HepG2 (cell line): ENCODE measurements around the gene ISCA2. TPM values are rescaled to one million over a fixed set of nuclear protein-coding genes. Genes with fewer than 3 reads are reported as not detected.

Source experiments
- ATAC-seq: fragments of 200-7000 bp; cut with Tn5 transposase; 3 replicates; pipeline ENCODE4 v1.9.1; 2020; ENCODE audit warnings: mild to moderate bottlenecking, moderate library complexity
- BruUV-seq: library from RNA; stranded (reverse); fragments of 400-500 nt; replicated peaks from 2 replicates; lab custom pipeline; 2021; lab: Mats Ljungman, UMichigan
- CTCF ChIA-PET: fragments of 300-600 bp; formaldehyde crosslinking; extraction: SDS; loops from one replicate; lab custom pipeline; 2021; ENCODE audit warnings: low total read pairs, inconsistent platforms, low intra/inter-chr PET ratio; lab: Yijun Ruan, JAX
- POLR2A ChIA-PET: fragments of 350-600 bp; sonication (Branson Sonifier 250); formaldehyde crosslinking; loops from one replicate; lab custom pipeline; 2020; ENCODE audit warnings: antibody characterized with exemption, inconsistent platforms; lab: Yijun Ruan, JAX
- DNase-seq: peaks from one replicate; pipeline ENCODE4 v3.0.0-alpha.2; 2015; ENCODE audit warnings: low spot score
- FAIRE-seq: peaks from 3 replicates; lab custom pipeline; 2011; peaks lifted over from hg19 to GRCh38; lab: Jason Lieb, UNC
- H2AFZ ChIP-seq: one replicate; pipeline ENCODE4 v1.6.1; 2011; ENCODE audit warnings: low read length, inconsistent platforms
- H3K27ac ChIP-seq: fragments of 300-600 bp; 3 replicates; pipeline ENCODE4 v1.8.0; 2011; ENCODE audit warnings: mixed run types, mild to moderate bottlenecking, mixed read lengths, low read length, inconsistent platforms; ENCODE audit not compliant: insufficient read depth; ENCODE audit errors: extremely low read length
- H3K27me3 ChIP-seq, 2 experiments: fragments of 200-600 bp in 1 of 2; 2 replicates in 1 of 2; 3 replicates in 1 of 2; pipeline versions ENCODE4 v1.6.0 to v1.8.0; 2011; ENCODE audit warnings: low read length in 2 of 2, mild to moderate bottlenecking in 2 of 2, moderate library complexity in 2 of 2, inconsistent platforms in 1 of 2; ENCODE audit not compliant: insufficient read depth in 2 of 2, control insufficient read depth in 1 of 2
- H3K36me3 ChIP-seq, 2 experiments: fragments of 200-600 bp in 1 of 2; replicated peaks in 1 of 2; 2 replicates in 1 of 2; 3 replicates in 1 of 2; pipeline versions ENCODE4 v1.5.1 to v1.8.0; 2011; ENCODE audit warnings: low read length in 2 of 2, inconsistent platforms in 1 of 2; ENCODE audit not compliant: insufficient read depth in 2 of 2, control insufficient read depth in 1 of 2
- H3K4me1 ChIP-seq: 2 replicates; pipeline ENCODE4 v1.5.1; 2012; ENCODE audit warnings: low read length, inconsistent platforms; ENCODE audit not compliant: insufficient read depth
- H3K4me2 ChIP-seq: 2 replicates; pipeline ENCODE4 v1.6.0; 2011; ENCODE audit warnings: low read depth, low read length, inconsistent platforms
- H3K4me3 ChIP-seq, 3 experiments: fragments of 200-600 bp in 1 of 3; sonication (generic), shearing (Covaris generic) in 1 of 3; replicated peaks in 1 of 3; 2 replicates each; pipeline ENCODE4 v1.5.1; 2011 to 2016; ENCODE audit warnings: low read length in 3 of 3, inconsistent platforms in 2 of 3, low read depth in 2 of 3, mild to moderate bottlenecking in 2 of 3, control low read depth in 1 of 3, mixed read lengths in 1 of 3; ENCODE audit not compliant: insufficient read depth in 1 of 3
- H3K79me2 ChIP-seq: one replicate; pipeline ENCODE4 v1.6.1; 2011; ENCODE audit warnings: low read length, inconsistent platforms; ENCODE audit not compliant: insufficient read depth
- H3K9ac ChIP-seq: 2 replicates; pipeline ENCODE4 v1.6.0; 2011; ENCODE audit warnings: mild to moderate bottlenecking, low read depth, low read length, inconsistent platforms; ENCODE audit not compliant: insufficient read depth
- H3K9me3 ChIP-seq: 2 replicates; pipeline ENCODE4 v1.5.1; 2012; ENCODE audit warnings: mild to moderate bottlenecking, low read length
- H4K20me1 ChIP-seq: 2 replicates; pipeline ENCODE4 v1.6.0; 2011; ENCODE audit warnings: inconsistent platforms, mild to moderate bottlenecking, low read length, moderate library complexity; ENCODE audit not compliant: insufficient read depth
- ATAD3A ChIP-seq: sonication (generic); formaldehyde crosslinking; IDR thresholded peaks from 2 replicates; pipeline ENCODE4 v1.4.0; 2020; ENCODE audit warnings: missing genetic modification reagents
- CTCF ChIP-seq: sonication (generic); formaldehyde crosslinking; IDR thresholded peaks from 2 replicates; pipeline ENCODE4 v1.5.0; 2020; ENCODE audit warnings: mild to moderate bottlenecking, missing genetic modification reagents, moderate library complexity
- DMAP1 ChIP-seq: IDR thresholded peaks from 2 replicates; pipeline ENCODE4 v1.6.1; 2016
- HDAC6 ChIP-seq: fragments of 200-600 bp; sonication (generic); IDR thresholded peaks from 2 replicates; pipeline ENCODE4 v1.7.0; 2017; ENCODE audit warnings: mild to moderate bottlenecking, antibody characterized with exemption, low read length, low read depth
- IRF9 ChIP-seq: sonication (generic); formaldehyde crosslinking; IDR thresholded peaks from 2 replicates; pipeline ENCODE4 v1.8.0; 2022; ENCODE audit warnings: missing genetic modification reagents, mild to moderate bottlenecking, borderline replicate concordance
- ISX ChIP-seq: sonication (generic); formaldehyde crosslinking; conservative IDR thresholded peaks from 2 replicates; pipeline ENCODE4 v1.5.0; 2020; ENCODE audit warnings: missing genetic modification reagents
- KDM2A ChIP-seq: sonication (generic); formaldehyde crosslinking; IDR thresholded peaks from 2 replicates; pipeline ENCODE4 v1.4.0; 2020; ENCODE audit warnings: low read depth, missing genetic modification reagents, borderline replicate concordance
- NFKB2 ChIP-seq: sonication (generic); formaldehyde crosslinking; IDR thresholded peaks from 2 replicates; pipeline ENCODE4 v1.4.0; 2020; ENCODE audit warnings: missing genetic modification reagents, borderline replicate concordance
- SIX4 ChIP-seq: sonication (generic); formaldehyde crosslinking; IDR thresholded peaks from 2 replicates; pipeline ENCODE4 v1.4.0; 2020; ENCODE audit warnings: missing genetic modification reagents
- SP1 ChIP-seq, 2 experiments: fragments of 450-650 bp in 1 of 2; sonication (generic) in 1 of 2; formaldehyde crosslinking in 1 of 2; IDR thresholded peaks; 2 replicates each; pipeline versions ENCODE4 v1.4.0 to v1.6.1; 2016 to 2020; ENCODE audit warnings: missing genetic modification reagents in 1 of 2
- STAG1 ChIP-seq: sonication (generic); formaldehyde crosslinking; IDR thresholded peaks from 2 replicates; pipeline ENCODE4 v1.4.0; 2020; ENCODE audit warnings: missing genetic modification reagents
- ZBTB33 ChIP-seq: sonication (generic); formaldehyde crosslinking; IDR thresholded peaks from 2 replicates; pipeline ENCODE4 v1.4.0; 2020; ENCODE audit warnings: missing genetic modification reagents
- ZNF615 ChIP-seq: sonication (generic); formaldehyde crosslinking; IDR thresholded peaks from 2 replicates; pipeline ENCODE4 v1.5.0; 2020; ENCODE audit warnings: mild to moderate bottlenecking, missing genetic modification reagents, borderline replicate concordance
- ZNF703 ChIP-seq: sonication (generic); formaldehyde crosslinking; IDR thresholded peaks from 2 replicates; pipeline ENCODE4 v1.5.1; 2020; ENCODE audit warnings: missing genetic modification reagents, mild to moderate bottlenecking, moderate library complexity, borderline replicate concordance
- WGBS: methylation state at CpG from one replicate; pipeline ENCODE4 v1.1.6; 2017; ENCODE audit warnings: low lambda C conversion rate; 5-methylcytosine and 5-hydroxymethylcytosine counted together
- in situ Hi-C: cut with HindIII; loops from 2 replicates; pipeline ENCODE4 v1.10.0; 2017; ENCODE audit warnings: low pct_unique_long_range_greater_than_20kb; ENCODE audit not compliant: extremely low pct_ligation_motif_present
- intact Hi-C: fragments of 100-400 bp; cut with micrococcal nuclease; formaldehyde crosslinking; loops from one replicate; pipeline ENCODE4 v1.10.0; 2022; ENCODE audit not compliant: unreplicated experiment
- polyA plus RNA-seq, 8 experiments: library from polyadenylated mRNA; depleted of rRNA in 3 of 8; stranded (reverse) in 7 of 8; unstranded in 1 of 8; fragments of >200 nt; fragmentation: Illumina TruSeq in 4 of 8; extraction: Trizol in 4 of 8; gene quantifications; 2 replicates each; pipeline versions ENCODE4 v1.2.1 to v1.2.3, GENCODE V29; 2011 to 2016; ENCODE audit warnings: low read depth in 4 of 8, missing spikeins in 1 of 8, mixed read lengths in 1 of 8; ENCODE audit not compliant: insufficient read depth in 1 of 8
- total RNA-seq, 5 experiments: library from RNA; depleted of rRNA; stranded (reverse); fragments of >200 nt; fragmentation: Illumina TruSeq; extraction: Trizol; gene quantifications; 2 replicates each; pipeline ENCODE4 v1.2.3, GENCODE V29; 2016; ENCODE audit warnings: low read depth in 1 of 5
- TF ChIP-seq, protein P1 (sequence below): IDR thresholded peaks from 2 replicates; pipeline ENCODE4 v1.6.1; 2016; ENCODE audit warnings: low read depth, borderline replicate concordance
- TF ChIP-seq, protein P2 (sequence below): sonication (generic); formaldehyde crosslinking; IDR thresholded peaks from 2 replicates; pipeline ENCODE4 v1.4.0; 2020; ENCODE audit warnings: missing genetic modification reagents
- TF ChIP-seq, protein P3 (sequence below): sonication (generic); formaldehyde crosslinking; IDR thresholded peaks from 2 replicates; pipeline ENCODE4 v1.4.0; 2020; ENCODE audit warnings: missing genetic modification reagents

The ISCA2 gene
- total and polyA plus RNA-seq, 2 of the 13 experiments (the other 11 are each of a cell fraction or from before 2014, with no cell fraction given) = 32.1 to 43.4 TPM

GRCh38 chr14:74501135-74501614, 7.6 kb downstream of the ISCA2 start:
- ATAC-seq = peak; percentile 82
- no peak overlapping the region for H3K4me2 ChIP-seq
- no peak overlapping the region for H3K27ac ChIP-seq
- BruUV-seq = no TSS peak
- H3K36me3 ChIP-seq = no peaks in the 10 kb centered on the region
- H4K20me1 ChIP-seq = no peaks in the 10 kb centered on the region
- H3K79me2 ChIP-seq = no peaks in the 10 kb centered on the region
- H3K27me3 ChIP-seq = peaks cover 0 to 16% of the 10 kb centered on the region in 2 experiments; a peak in 2 of 5 replicates
- CTCF ChIA-PET = interaction anchor here (2.7 kb wide), 1 partner anchor 111 kb away, joined by 7 read pairs; the partner anchor contains the start of gene LTBP2
- no peaks in the 10 kb centered on the region for H3K4me1 ChIP-seq
- POLR2A ChIA-PET = no interaction called here
- no peak overlapping the region for H3K9ac ChIP-seq
- peak; percentile 52 for DNase-seq
- no peak overlapping the region for H2AFZ ChIP-seq
- no peaks in the 10 kb centered on the region for H3K9me3 ChIP-seq
- WGBS = 74% methylated on average over 16 of the region's 16 CpGs
- in situ Hi-C loops = no loop called here
- intact Hi-C loops = loop anchor here (5.0 kb wide), 2 partner anchors 111 to 301 kb away; partner anchors contain the start of gene LTBP2
- H3K4me3 ChIP-seq = no peak overlapping the region
- FAIRE-seq = peak; percentile 32
- TF ChIP-seq ZNF703 (no peak), DMAP1 (no peak), ZNF615 (CRISPR knock-in tag) (no peak), HDAC6 (no peak), ZBTB33 (CRISPR knock-in tag) (peak; percentile 71), NFKB2 (CRISPR knock-in tag) (peak; percentile 38; the same call in 1 of the 2 replicates), SP1 (IDR thresholded peaks at IDR 0.05) (no peak), SP1 (CRISPR knock-in tag; IDR thresholded peaks at IDR 0.05) (no peak), ISX (CRISPR knock-in tag) (no peak), IRF9 (CRISPR knock-in tag) (0 out of 2 replicates have a peak, but pooled peaks have one; percentile 29), SIX4 (CRISPR knock-in tag) (no peak), STAG1 (CRISPR knock-in tag) (peak; percentile 64), ATAD3A (CRISPR knock-in tag) (no peak), CTCF (CRISPR knock-in tag) (peak; percentile 72), KDM2A (0 out of 2 replicates have a peak, but pooled peaks have one; percentile 31)
- TF ChIP-seq, protein P1, sequence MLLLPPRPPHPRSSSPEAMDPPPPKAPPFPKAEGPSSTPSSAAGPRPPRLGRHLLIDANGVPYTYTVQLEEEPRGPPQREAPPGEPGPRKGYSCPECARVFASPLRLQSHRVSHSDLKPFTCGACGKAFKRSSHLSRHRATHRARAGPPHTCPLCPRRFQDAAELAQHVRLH = no peak
- TF ChIP-seq, protein P2, sequence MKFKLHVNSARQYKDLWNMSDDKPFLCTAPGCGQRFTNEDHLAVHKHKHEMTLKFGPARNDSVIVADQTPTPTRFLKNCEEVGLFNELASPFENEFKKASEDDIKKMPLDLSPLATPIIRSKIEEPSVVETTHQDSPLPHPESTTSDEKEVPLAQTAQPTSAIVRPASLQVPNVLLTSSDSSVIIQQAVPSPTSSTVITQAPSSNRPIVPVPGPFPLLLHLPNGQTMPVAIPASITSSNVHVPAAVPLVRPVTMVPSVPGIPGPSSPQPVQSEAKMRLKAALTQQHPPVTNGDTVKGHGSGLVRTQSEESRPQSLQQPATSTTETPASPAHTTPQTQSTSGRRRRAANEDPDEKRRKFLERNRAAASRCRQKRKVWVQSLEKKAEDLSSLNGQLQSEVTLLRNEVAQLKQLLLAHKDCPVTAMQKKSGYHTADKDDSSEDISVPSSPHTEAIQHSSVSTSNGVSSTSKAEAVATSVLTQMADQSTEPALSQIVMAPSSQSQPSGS (CRISPR knock-in tag) = no peak
- TF ChIP-seq, protein P3, sequence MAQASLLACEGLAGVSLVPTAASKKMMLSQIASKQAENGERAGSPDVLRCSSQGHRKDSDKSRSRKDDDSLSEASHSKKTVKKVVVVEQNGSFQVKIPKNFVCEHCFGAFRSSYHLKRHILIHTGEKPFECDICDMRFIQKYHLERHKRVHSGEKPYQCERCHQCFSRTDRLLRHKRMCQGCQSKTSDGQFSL (CRISPR knock-in tag) = no peak
